Transverse colon (tissue), 4 donors: Measurements from ENCODE around the gene ADH1B. TPM values are rescaled to one million over a fixed set of nuclear protein-coding genes. Genes with fewer than 3 reads are reported as not detected.
"Not testable (repeated sequence)": the region's sequence is repeated elsewhere in the genome, so short reads cannot be mapped to it uniquely, and the experiment has no call there.

Experiments used
- DNase-seq: peaks from one replicate; pipeline ENCODE4 v3.0.0-alpha.2; 2019
- H3K27ac ChIP-seq, 4 donors: fragments of 200-600 bp; sonication (generic); 2 replicates each; pipeline ENCODE4 v1.5.1; 2016 to 2018; ENCODE audit warnings: inconsistent platforms in 4 of 4
- H3K27me3 ChIP-seq: fragments of 200-600 bp; sonication (generic); 2 replicates; pipeline ENCODE4 v1.5.1; 2017; ENCODE audit warnings: inconsistent platforms
- H3K36me3 ChIP-seq, 4 donors: fragments of 200-600 bp; sonication (generic); 2 replicates each; pipeline ENCODE4 v1.5.1; 2017 to 2019; ENCODE audit warnings: inconsistent platforms in 4 of 4
- H3K4me1 ChIP-seq, 4 donors: fragments of 200-600 bp; sonication (generic); 2 replicates each; pipeline ENCODE4 v1.5.1; 2017 to 2020; ENCODE audit warnings: inconsistent platforms in 4 of 4
- H3K4me3 ChIP-seq, 4 donors: fragments of 200-600 bp; sonication (generic); 1 replicate in 1 of 4; 2 replicates in 3 of 4; pipeline versions ENCODE4 v1.5.1 to v1.6.1; 2017 to 2019; ENCODE audit warnings: inconsistent platforms in 4 of 4
- H3K9me3 ChIP-seq, 2 donors: fragments of 200-600 bp; sonication (generic); 2 replicates each; pipeline ENCODE4 v1.5.1; 2017 to 2019; ENCODE audit warnings: inconsistent platforms in 2 of 2
- CTCF ChIP-seq, 5 experiments: fragments of 200-600 bp in 3 of 5; fragments of 450-650 bp in 2 of 5; sonication (generic) in 3 of 5; IDR thresholded peaks; 1 replicate in 2 of 5; 2 replicates in 3 of 5; pipeline ENCODE4 v1.5.1; 2016 to 2017; ENCODE audit warnings: antibody characterized with exemption in 5 of 5, inconsistent platforms in 3 of 5, mild to moderate bottlenecking in 2 of 5, moderate library complexity in 1 of 5
- EP300 ChIP-seq: sonication (generic); formaldehyde crosslinking; IDR thresholded peaks from one replicate; pipeline ENCODE4 v1.6.1; 2017; ENCODE audit warnings: antibody characterized with exemption, low read depth
- POLR2A ChIP-seq: fragments of 450-650 bp; IDR thresholded peaks from one replicate; pipeline ENCODE4 v1.6.1; 2016; ENCODE audit warnings: antibody characterized with exemption, mild to moderate bottlenecking, moderate library complexity
- POLR2AphosphoS5 ChIP-seq, 3 donors: sonication (generic); formaldehyde crosslinking; IDR thresholded peaks; one replicate each; pipeline ENCODE4 v1.6.1; 2016; ENCODE audit warnings: antibody characterized with exemption in 3 of 3
- WGBS, 2 donors: methylation state at CpG; one replicate each; pipeline ENCODE4 v1.1.5; 2018; ENCODE audit warnings: low coverage in 1 of 2; 5-methylcytosine and 5-hydroxymethylcytosine counted together
- in situ Hi-C, 4 donors: fragments of 200-750 bp; cut with MboI; loops; one replicate each; pipeline versions ENCODE4 v1.15.0 to v1.15.1; 2017; ENCODE audit warnings: low sequenced_read_pairs in 3 of 4, low pct_ligation_motif_present in 1 of 4, low pct_unique_long_range_greater_than_20kb in 1 of 4
- intact Hi-C: fragments of 100-400 bp; cut with DNase I; formaldehyde crosslinking; loops from one replicate; pipeline ENCODE4 v1.15.1; 2023; ENCODE audit warnings: low total_unique reads
- total RNA-seq, 4 donors: library from RNA; depleted of rRNA; stranded (reverse); fragments of >200 nt; gene quantifications; one replicate each; pipeline ENCODE4 v1.1.0, GENCODE V29; 2016

Gene ADH1B
- total RNA-seq, 4 donors from 2014 or later, result 64.3 to 318 (median 114) TPM

- intact Hi-C loops, result no loop called here
- in situ Hi-C loops, result no loop called here
- Histone ChIP-seq H3K9me3 (no peaks in the 10 kb centered on the region), H3K4me1 (peaks cover 5 to 25% (median 14%) of the 10 kb centered on the region in 4 donors), H3K27me3 (no peaks in the 10 kb centered on the region), H3K36me3 (no peaks in the 10 kb centered on the region), H3K27ac (no peak overlapping the region), H3K4me3 (no peak overlapping the region)
- WGBS, 2 donors, result 81 to 86% methylated on average over 1 of the region's 1 CpG
- TF ChIP-seq EP300 (no peak), POLR2AphosphoS5 (IDR thresholded peaks at IDR 0.05) (no peak), POLR2A (no peak), CTCF (IDR thresholded peaks at IDR 0.05) (no peak)
- no peak for DNase-seq
Observed at GRCh38 chr4:99356992-99357391, 35.8 kb upstream of the ADH1B start.

- intact Hi-C loops, DNase-seq, H3K27me3 ChIP-seq, H3K9me3 ChIP-seq, in situ Hi-C loops, H3K36me3 ChIP-seq, H3K27ac ChIP-seq, H3K4me3 ChIP-seq: not testable (repeated sequence)
- H3K4me1 ChIP-seq, result peaks cover 5 to 21% (median 13%) of the 10 kb centered on the region in 4 donors
- 68 to 89% methylated on average over 5 to 10 of the region's 10 CpGs for WGBS, 2 donors
Observed at GRCh38 chr4:99356149-99356548, 34.9 kb upstream of the ADH1B start.

- peak within 1 kb of the TSS in 3 of 4 donors; percentile 26 to 42 (median 27) for H3K4me3 ChIP-seq
- 27 to 31% methylated on average over 8 to 10 of the region's 10 CpGs for WGBS, 2 donors
- no peaks in the 10 kb centered on the region for H3K36me3 ChIP-seq
- H3K27ac ChIP-seq, result peak within 1 kb of the TSS; percentile 66 to 75 (median 72)
- no peaks in the 10 kb centered on the region for H3K27me3 ChIP-seq
- TF ChIP-seq POLR2AphosphoS5 (IDR thresholded peaks at IDR 0.05) (peak; percentile 69 to 97 (median 91)), POLR2A (peak; percentile 88), EP300 (no peak), CTCF (IDR thresholded peaks at IDR 0.05) (no peak)
- DNase-seq, result peak; percentile 28
- intact Hi-C loops, result no loop called here
- in situ Hi-C loops, result no loop called here
- H3K9me3 ChIP-seq, result no peaks in the 10 kb centered on the region
- peaks cover 5 to 25% (median 11%) of the 10 kb centered on the region in 4 donors for H3K4me1 ChIP-seq
Observed at GRCh38 chr4:99352602-99353537, 31.7 kb upstream of the ADH1B start, which contains the start of gene ADH1C. TSS of gene ADH1C (minus strand) at chr4:99352746. CDS start at chr4:99352675, 71 bp downstream.

GRCh38 chr4:99351487-99351886 lies 30.3 kb upstream of the ADH1B start:
- in situ Hi-C loops (no loop called here), intact Hi-C loops (no loop called here)
- Histone ChIP-seq H3K4me3 (peak overlapping the region in 3 of 4 donors; percentile 26 to 42 (median 27)), H3K4me1 (peaks cover 5 to 18% (median 9%) of the 10 kb centered on the region in 4 donors), H3K27me3 (no peaks in the 10 kb centered on the region), H3K27ac (peak overlapping the region in 3 of 4 donors; percentile 39 to 72 (median 66)), H3K9me3 (no peaks in the 10 kb centered on the region), H3K36me3 (no peaks in the 10 kb centered on the region)
- WGBS, 2 donors, result 47 to 50% methylated on average over 1 to 2 of the region's 2 CpGs
- no peak for DNase-seq
- no peak for TF ChIP-seq POLR2AphosphoS5 (IDR thresholded peaks at IDR 0.05)

- in situ Hi-C loops, result no loop called here
- TF ChIP-seq POLR2AphosphoS5 (IDR thresholded peaks at IDR 0.05) (no peak), POLR2A (no peak), CTCF (IDR thresholded peaks at IDR 0.05) (no peak), EP300 (no peak)
- no peak overlapping the region for H3K27ac ChIP-seq
- H3K4me3 ChIP-seq, result peak overlapping the region in 1 of 4 donors; percentile 42
- H3K36me3 ChIP-seq, result peaks cover 0 to 3% (median 0%) of the 10 kb centered on the region in 4 donors
- intact Hi-C loops, result no loop called here
- no peaks in the 10 kb centered on the region for H3K27me3 ChIP-seq
- H3K9me3 ChIP-seq, result no peaks in the 10 kb centered on the region
- peaks cover 5 to 18% (median 9%) of the 10 kb centered on the region in 4 donors for H3K4me1 ChIP-seq
- no peak for DNase-seq
Observed at GRCh38 chr4:99349338-99349737, 28.1 kb upstream of the ADH1B start.

GRCh38 chr4:99342624-99343023 lies 21.4 kb upstream of the ADH1B start:
- H3K4me1 ChIP-seq, H3K36me3 ChIP-seq, H3K27me3 ChIP-seq, intact Hi-C loops, H3K27ac ChIP-seq, in situ Hi-C loops, DNase-seq, H3K9me3 ChIP-seq, H3K4me3 ChIP-seq: not testable (repeated sequence)
- WGBS, 2 donors, result 69 to 84% methylated on average over 7 of the region's 7 CpGs
